ENCODE data around the gene THRB.

DNA sequence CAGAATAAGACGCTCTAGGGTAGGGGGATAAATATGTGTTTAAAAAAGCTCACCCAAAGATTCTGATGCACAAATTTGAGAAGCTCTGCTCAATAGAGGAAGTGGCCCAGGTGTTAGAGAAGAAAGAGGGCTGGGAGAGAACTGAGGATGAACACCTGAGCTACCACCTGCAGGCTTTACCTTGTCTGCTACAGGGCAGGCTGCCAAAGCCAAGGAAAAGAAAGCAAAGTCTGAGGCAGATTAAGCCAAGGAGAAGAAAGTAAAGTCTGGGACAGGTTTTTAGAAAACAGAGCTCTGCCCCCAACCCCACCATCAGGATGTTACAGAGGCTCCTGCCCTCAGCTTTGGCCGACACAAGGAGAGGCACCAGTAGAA is 92.9 kb downstream of the THRB start:
- TF ChIP-seq, protein P1, sequence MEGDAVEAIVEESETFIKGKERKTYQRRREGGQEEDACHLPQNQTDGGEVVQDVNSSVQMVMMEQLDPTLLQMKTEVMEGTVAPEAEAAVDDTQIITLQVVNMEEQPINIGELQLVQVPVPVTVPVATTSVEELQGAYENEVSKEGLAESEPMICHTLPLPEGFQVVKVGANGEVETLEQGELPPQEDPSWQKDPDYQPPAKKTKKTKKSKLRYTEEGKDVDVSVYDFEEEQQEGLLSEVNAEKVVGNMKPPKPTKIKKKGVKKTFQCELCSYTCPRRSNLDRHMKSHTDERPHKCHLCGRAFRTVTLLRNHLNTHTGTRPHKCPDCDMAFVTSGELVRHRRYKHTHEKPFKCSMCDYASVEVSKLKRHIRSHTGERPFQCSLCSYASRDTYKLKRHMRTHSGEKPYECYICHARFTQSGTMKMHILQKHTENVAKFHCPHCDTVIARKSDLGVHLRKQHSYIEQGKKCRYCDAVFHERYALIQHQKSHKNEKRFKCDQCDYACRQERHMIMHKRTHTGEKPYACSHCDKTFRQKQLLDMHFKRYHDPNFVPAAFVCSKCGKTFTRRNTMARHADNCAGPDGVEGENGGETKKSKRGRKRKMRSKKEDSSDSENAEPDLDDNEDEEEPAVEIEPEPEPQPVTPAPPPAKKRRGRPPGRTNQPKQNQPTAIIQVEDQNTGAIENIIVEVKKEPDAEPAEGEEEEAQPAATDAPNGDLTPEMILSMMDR (IDR thresholded peaks at IDR 0.05), result no peak
- no peak for TF ChIP-seq EP300 (IDR thresholded peaks at IDR 0.05)
- TF ChIP-seq POLR2A (IDR thresholded peaks at IDR 0.05), result no peak

All from upper lobe of left lung (tissue), 4 donors.